HG03378 (cell line): ENCODE results near the gene POLR2M.

Source experiments
- ATAC-seq: cut with Tn5 transposase; IDR thresholded peaks from one replicate; pipeline ENCODE4 v1.9.1; 2021; ENCODE audit warnings: mild to moderate bottlenecking, moderate library complexity; ENCODE audit not compliant: unreplicated experiment

The POLR2M gene

DNA sequence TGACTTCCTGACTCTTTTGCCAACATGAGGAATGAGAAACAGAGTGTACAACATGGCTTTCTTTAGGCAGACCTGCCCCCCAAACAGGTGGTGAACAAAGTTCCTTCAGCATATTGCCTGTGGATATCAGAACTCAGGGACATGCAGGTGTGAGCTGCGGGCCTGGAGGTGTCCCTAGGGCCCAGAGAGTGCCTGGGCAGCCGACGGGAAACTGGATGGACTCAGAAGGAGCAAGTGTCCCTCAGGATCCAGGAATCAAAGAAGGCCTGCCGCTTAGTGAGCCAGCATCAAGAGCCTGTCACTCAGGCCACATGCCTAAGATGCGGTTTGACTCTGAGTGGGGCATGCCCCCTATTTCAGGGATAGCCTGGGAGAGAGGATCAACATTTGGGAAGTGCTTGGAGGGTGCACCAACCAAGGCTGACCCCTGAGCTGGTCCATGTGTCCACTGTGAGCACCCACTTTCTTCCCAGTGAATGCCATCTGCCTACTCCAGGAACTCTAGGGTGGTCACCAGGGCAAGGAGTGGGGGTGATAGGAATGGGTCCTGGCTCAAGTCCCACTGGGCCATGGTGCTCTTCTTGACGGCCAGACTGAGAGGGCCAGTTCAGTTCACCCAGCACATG, 16.1 kb upstream of the POLR2M start:
- ATAC-seq = no peak

DNA sequence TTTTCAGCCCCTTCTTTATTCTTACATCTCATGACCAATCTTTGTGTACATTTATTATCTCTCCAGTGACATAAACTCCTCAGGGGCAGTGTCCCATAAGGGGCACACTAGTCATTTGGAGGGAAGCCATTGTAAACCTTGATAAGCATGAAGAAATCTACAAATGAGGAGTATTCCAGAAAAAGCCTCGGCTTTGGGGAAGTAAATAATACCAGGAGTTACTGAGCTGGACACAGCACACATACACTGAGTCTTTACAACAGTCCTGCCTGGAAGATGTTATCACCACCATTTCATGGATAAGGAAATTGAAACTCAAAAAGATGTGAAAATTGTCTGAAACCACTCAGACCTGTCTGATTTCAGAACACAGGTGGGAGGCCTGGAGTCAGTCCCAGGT, 15.4 kb upstream of the POLR2M start:
- ATAC-seq = no peak

DNA sequence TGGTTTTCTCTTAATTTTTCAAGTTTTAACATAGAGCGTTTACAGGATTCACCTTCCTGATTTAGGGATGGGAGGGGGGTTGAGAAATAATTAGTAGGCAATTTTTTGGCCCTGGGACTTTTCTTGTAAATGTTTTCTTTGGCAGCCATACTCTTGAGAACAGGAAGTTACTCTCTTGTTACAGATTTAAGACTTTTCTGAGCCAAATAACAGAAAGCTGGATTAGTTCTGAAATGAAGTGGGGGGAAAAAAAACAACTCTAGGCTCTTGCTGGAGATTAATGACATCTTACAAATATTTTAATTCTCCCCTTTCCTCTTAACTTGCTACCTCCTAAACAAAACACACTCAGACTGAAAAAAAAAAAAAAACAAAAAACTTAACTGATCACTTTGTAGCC, 13.8 kb upstream of the POLR2M start:
- ATAC-seq = no peak

DNA sequence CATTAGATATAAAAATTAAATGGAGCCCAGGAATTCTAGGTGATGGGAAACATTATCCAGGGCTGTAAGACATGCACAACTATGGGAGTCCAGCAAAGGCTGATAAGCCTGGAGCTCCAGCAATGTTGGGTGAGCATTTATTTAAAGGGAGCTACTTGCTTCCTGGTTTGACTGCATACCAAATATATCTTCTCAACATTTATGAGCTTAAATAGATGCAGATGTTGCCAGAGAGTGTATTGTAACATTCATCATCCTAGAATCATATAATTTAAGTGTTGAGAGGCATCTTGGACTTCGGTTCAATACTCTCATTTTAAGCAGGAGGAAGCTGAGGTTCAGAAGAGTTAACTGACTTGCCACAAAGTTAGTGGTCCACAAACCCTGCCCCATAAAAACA, 12.2 kb upstream of the POLR2M start:
- no peak for ATAC-seq

DNA sequence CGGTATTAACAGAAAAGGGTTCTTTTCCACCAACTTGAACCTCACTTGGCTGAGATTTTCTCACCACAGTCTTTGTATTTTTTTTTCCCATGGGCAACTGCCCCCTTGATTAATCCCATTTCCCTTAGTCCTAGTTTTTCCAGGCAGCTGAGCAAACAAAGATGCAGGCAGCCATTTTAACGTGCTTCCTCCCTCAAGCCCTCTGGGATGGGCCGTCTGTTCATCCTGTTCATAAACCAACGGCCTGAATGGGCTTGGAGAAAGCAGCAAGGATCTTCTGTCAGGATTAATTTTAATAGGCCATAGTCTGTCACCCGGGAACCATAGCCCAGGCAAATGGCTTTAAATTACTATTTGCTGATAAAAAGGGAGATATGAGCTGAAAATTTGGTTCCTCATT, 10.4 kb upstream of the POLR2M start:
- no peak for ATAC-seq

DNA sequence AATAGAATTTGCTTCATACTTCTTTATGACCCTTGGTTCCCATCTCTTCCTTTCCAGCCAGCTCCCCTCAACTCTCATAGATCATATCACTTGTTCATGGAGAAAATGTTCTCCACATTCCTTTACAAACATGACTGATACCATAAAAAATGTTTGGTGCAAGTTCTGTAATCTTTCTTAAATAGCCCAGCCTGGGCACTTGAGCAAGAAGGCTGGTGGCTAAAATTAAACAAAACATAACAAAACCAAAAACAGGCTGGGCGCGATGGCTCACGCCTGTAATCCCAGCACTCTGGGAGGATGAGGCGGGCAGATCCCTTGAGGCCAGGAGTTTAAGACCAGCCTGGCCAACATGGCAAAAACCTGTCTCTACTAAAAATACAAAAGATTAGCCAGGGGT, 8.9 kb upstream of the POLR2M start:
- ATAC-seq = no peak

DNA sequence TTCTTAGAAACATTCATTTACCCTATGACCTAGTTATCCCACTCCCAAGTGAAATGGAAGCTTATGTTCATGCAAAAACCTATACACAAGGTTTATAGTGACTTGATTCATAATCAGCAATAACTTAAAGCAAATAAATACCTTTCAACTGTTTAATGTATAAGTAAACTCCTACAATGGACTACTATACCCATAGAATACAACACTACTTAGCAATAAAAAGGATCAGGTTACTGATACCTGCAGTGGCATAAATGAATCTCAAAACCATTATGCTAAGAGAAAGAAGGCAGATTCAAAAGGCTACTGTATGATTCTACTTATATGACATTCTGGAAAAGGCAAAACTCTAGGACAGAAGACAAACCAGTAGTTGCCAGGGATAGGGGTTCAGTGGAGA, 8.3 kb upstream of the POLR2M start:
- ATAC-seq = no peak

DNA sequence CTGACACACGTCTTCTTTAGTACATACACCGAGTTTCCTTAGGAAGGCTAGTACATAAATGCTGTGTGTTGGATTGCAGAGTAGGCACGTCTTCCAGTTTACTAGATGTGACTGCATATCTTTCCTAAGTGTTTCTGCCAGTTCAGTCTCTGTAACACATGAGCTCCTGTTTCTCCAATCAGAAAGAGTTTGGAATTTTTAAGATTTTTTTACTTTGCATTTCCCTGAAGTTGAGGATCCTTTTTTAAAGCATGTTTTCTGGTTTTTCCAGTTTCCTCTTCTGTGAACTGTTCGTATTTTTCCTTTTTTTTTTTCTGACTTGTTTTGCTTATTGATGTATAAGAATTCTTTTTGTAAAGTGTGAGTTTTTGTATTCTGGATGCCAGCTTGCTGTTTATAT, 7.5 kb upstream of the POLR2M start:
- no peak for ATAC-seq

DNA sequence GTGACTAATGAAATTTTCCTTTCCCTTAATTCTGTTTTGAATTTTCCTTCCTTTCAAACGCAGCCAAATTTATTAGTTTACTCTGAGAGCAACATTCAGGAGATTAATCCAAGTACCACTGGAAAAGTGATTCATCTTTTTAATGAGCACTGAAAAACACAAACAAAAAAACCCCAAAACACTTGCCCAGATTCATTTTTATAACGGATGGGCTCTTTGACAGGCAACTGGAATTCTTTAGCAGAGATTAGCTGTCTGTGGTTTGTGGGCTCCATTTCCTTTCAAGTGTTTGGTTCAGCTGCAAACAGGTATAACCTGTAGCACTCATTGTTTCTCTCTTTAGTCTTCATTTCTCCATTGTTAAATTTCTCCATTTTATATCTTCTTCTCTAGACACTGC, 3.1 kb upstream of the POLR2M start:
- no peak for ATAC-seq

DNA sequence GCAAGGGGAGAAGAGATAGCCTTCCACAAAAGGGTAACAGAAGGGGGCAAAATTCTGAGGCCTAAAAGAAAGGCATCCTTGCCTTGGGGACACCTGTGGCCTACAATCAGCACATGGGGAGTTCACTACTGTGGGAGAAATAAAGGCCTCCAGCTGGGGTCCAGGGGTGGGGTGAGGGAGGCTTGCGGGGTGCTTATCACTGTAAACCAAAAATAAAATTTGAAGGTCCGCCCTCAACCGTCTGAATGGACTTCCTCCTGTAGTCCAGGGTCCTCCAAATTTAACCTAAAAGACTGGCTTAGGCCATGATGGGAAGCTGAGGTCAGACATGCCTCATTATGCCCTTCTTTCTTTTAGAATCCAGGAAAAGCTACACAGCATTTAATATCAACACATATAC, 2.1 kb upstream of the POLR2M start:
- no peak for ATAC-seq

DNA sequence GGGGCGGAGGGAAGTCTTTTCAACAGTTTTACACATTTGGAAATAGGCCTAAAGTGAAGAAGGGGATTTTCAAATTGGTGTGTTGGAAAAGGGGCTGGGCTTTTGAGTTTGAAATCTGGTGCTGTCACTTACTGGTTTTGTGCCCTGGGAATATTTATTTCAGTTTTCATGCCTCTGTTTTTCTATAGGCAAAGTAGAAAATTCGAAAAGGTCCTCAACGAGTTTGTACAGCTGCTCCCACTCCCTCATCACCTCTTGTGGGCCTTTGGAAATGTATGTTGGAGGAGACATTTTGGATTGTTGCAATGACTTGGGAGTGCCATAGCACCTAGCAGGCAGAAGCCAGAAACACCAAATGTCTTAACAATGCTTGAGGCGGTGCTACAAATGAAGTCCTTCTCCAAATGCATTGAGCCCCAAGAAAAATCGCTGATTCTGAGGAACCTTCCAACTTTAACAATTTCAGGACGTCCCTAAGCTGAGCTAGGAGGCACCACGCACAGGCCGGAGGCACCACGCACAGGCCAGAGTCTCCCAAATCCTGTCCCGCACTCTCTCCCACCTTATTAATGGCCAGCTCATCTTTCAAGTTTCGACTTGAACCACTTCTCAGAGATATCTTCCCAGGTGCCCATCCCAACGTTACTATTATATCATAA, 639 bp upstream of the POLR2M start:
- no peak for ATAC-seq

DNA sequence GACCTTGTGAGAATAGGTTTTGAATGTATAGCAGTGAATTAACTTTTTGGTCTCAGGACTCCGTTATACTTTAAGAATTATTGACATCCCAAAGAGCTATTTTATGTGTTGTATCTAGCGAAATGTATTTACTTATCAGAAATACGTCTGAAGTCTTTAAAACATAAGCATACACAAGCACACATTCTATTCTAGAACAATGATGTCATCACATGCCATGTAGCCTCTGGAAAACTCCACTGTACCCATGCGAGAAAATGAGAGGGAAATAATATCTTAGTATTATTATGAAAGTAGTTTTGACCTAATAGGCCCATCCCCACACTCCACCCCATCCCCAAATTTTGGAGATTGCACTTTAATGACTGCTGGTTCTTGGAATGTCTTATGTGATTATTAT, 1.5 kb downstream of the POLR2M start:
- no peak for ATAC-seq

DNA sequence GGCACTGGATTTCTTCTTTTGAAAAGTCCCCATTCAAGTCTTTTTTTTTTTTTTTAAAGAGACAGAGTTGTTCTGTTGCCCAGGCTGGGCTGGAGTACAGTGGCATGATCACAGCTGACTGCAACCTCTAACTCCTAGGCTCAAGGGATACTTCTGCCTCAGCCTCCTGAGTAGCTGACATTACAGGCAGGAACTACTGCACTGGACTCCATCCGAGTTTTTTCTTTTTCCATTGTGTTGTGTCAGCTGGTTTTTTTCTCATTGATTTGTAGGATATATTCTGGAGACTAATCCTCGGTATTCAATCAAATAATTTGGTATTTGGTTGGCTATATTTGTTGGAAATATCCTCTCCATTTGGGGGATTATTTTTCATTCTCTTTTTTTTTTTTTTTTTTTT, 11.8 kb downstream of the POLR2M start:
- no peak for ATAC-seq

DNA sequence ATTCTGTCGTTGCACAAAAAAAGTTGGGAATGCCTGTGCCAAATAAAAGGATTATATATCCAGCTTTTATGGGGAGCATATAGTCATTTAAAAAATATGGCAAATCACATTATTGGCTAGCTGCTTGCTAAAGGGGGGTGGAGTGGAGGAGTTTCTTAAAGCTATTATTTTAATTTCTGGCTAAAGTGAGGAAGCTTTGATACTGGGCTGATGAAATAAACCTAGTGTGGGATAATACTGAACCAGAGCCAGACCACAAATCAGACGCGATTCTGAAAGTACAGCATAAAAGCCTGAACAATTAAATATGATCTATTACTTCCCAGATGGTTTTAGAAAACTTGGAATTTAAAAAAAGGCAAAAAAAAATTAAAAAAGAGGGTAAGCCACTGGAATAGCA, 14.4 kb downstream of the POLR2M start:
- ATAC-seq = no peak

DNA sequence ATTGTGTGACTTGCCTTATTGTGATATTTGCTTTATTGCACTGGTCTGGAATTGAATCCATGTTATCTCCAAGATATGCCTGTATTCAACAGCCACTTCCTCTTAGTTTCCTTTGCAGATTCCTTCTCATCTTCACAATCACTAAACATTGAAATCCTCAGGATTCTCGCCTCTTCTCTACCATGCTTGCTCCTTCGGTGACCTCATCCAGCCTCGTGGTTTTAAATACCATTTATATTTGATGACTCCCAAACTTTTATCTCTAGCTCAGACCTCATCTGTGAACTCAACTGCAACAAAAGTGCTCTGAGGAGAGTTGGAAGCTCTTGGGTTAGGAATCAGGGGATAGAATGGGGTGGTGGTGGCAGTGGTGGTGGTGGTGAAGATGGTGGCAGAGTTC, 19.9 kb downstream of the POLR2M start:
- ATAC-seq = no peak

DNA sequence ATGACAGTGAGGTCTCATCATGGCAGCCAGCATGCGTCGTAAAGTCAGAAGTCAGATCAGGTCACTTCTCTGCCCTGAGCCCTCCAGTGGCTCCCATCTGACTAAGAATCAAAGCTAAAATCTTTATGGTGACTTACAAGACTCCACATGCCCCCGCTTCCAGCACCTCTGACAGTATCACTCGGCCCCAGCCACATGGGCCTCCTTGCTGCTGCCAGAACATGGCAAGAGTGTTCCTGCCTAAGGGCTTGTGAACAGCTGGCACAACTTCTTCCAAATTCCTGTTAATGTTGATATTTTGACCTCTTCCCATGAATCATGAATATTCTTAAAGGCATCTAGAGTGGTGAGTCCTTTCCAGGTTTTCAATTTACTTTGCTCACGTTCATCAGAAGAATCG, 20.5 kb downstream of the POLR2M start:
- ATAC-seq = no peak

DNA sequence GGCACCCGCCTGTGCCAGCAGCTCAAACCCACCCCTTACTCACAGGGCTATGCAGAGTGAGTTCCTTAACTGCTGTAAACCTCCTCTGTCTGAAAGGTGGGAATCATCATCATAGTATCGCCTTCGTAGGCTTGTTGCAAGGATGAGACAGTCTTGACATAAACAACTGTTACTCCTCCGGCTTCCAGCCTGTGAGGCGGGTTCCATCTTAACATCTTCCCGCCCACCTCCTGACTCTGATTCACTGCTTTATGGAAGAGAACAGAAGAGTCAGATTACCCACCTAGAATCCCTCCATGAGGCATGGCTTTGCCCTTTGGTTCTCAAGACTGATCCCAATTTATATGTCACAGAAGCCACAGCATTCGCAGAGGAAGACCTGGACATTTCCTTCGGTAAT, 21.9 kb downstream of the POLR2M start:
- ATAC-seq = no peak

DNA sequence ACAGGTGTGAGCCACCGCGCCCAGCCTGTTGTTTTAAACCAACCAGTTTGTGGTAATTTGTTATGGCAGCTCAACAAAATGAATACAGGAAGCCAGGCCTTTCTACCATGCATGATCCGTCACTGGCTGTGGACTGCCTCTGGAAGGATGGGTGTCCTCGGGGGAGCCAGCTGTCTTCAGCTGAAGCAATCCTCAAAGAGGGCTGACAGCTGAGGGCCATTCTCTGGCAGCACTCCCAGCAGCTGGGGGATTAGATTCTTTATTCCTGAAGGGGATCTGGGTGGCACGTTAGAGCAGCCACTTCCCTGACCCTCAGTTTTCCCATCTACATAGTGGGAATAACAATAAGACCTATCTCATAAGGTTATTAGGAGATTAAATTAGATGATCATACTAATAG, 24.4 kb downstream of the POLR2M start:
- ATAC-seq = no peak

DNA sequence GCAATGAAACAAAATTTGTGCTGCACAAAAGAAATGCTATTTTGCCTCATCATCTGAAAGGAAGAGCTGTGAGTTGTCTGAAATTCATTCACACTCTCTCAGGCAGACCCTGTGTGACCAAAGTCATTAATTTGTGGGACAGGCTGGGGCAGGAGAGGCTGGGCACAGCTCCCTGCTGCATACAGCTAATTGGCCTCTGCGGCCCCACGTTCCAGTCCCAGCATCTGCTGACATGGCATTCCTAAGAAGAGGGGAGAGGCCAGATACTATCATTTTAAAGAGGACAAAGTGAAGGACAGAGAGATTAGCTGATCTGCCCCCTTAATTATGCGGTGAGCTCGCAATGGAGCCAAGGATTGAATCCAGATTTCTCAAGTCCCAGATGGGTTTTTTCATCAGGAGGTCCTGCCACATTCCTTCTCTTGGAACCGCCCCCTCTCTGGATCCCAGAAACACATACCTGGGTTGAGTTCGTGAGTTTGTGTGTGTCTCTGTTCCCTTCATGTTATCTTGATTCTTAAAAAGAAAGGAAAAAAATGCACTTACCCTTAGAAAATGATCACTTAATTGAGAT, 25.1 kb downstream of the POLR2M start:
- ATAC-seq = no peak

DNA sequence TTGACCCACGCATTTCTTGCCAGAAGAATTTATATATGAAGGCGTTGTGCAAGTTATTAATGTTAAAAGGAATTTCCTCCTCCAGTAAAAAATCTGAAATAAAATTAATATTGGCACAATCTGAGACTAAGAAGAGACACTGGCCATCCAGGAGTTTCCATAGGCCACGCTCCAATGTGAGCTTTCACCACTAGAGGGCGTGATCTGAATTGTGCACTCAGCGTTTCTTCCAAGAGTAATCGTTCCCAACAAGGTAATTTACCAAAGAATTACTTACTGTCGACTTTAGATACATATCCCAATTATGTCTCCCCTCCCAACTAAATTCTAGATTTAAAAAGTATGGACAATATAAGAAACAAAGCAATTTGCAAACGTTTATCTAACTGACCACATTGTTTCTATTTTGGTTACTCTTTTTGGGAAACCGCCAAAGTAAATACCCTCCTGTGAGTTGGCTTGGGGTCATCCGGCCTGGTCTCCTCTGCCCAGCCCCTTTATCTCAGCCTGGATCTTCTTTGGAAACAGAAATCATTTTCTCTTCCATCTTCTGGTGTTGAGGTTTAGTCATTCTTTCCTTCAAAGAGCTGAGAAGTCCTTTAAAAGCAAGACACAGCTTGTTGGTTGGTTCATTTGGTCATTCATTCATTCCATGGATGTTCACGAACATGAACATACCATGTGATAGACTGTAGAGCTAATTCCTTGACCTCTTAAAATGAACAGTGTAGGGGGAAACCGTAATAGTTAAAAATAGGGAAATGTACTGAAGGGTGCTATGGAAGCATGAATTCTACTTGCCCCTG, 26.2 kb downstream of the POLR2M start:
- ATAC-seq = no peak

DNA sequence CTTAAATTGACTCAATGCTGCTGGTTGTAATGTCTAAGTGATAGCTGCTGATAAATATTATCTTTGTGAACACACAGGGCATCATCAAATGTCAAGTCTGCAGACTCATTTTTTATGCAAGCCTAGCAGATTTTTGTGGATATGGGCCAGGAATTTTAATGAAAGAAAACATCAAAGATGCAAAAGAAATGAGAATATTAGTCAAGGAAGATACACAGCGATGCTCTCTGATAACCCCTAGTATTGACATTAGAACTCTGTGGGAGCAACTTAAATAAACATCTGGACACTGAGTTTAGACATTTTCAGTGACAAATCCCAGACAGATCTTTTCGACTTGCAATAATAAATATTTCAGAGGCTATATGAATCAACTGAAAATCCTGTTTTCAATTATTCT, 28.3 kb downstream of the POLR2M start:
- ATAC-seq = no peak

DNA sequence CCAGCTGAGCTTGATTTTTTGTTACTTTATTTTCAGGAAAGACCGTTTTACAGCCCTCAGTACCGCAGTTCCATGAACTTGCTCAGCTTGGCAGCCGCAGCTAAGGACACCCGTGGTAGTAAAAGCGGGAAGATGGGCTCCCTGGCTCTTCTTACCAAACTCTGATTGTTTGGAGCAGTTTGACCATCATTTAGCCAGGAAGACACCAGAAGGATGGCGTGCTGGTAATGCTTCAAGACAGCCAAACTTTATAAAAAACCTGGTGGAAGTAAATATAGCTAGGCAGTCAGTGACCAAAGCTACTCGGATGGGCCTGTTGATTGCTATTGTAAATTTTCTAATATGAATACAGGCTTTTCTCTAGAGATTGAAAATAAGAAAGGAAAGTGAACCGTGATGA, 28.9 kb downstream of the POLR2M start:
- no peak for ATAC-seq
